Neural progenitor cell (in vitro differentiated cells): ENCODE data around the gene PLXNA4. TPM values are rescaled to one million over a fixed set of nuclear protein-coding genes. Genes with fewer than 3 reads are reported as not detected.

Source experiments
- DNase-seq: peaks from one replicate; pipeline ENCODE4 v3.0.0-alpha.2; 2016; ENCODE audit warnings: low spot score
- H2AFZ ChIP-seq: fragments of 200-600 bp; sonication (generic); replicated peaks from 2 replicates; pipeline ENCODE4 v1.6.1; 2016; ENCODE audit warnings: antibody characterized with exemption
- H3F3A ChIP-seq: fragments of 200-600 bp; sonication (generic); 2 replicates; pipeline ENCODE4 v1.6.1; 2016; ENCODE audit warnings: antibody characterized with exemption, low read depth
- H3K27ac ChIP-seq: fragments of 200-600 bp; sonication (generic); 2 replicates; pipeline ENCODE4 v1.5.1; 2016; ENCODE audit warnings: mild to moderate bottlenecking
- H3K27me3 ChIP-seq: fragments of 200-600 bp; sonication (generic); 2 replicates; pipeline ENCODE4 v1.6.1; 2016; ENCODE audit warnings: mild to moderate bottlenecking, moderate library complexity
- H3K36me3 ChIP-seq: fragments of 200-600 bp; sonication (generic); 2 replicates; pipeline ENCODE4 v1.5.1; 2016
- H3K4me1 ChIP-seq: fragments of 200-600 bp; sonication (generic); 2 replicates; pipeline ENCODE4 v1.6.1; 2016; ENCODE audit warnings: mixed run types
- H3K4me2 ChIP-seq: fragments of 200-600 bp; sonication (generic); 2 replicates; pipeline ENCODE4 v1.6.1; 2016
- H3K4me3 ChIP-seq: fragments of 200-600 bp; sonication (generic); 2 replicates; pipeline ENCODE4 v1.5.1; 2016
- H3K79me2 ChIP-seq: fragments of 200-600 bp; sonication (generic); 2 replicates; pipeline ENCODE4 v1.6.1; 2016; ENCODE audit warnings: low read depth
- H3K9ac ChIP-seq: fragments of 200-600 bp; sonication (generic); 2 replicates; pipeline ENCODE4 v1.6.1; 2016
- H3K9me3 ChIP-seq: fragments of 200-600 bp; sonication (generic); 2 replicates; pipeline ENCODE4 v1.5.1; 2016; ENCODE audit warnings: low read depth
- H4K20me1 ChIP-seq: fragments of 200-600 bp; sonication (generic); 2 replicates; pipeline ENCODE4 v1.6.1; 2016; ENCODE audit warnings: low read depth
- H3K27ac Mint-ChIP-seq: 3 replicates; pipeline ENCODE4 v1.8.0; 2021; ENCODE audit warnings: mixed read lengths
- H3K27me3 Mint-ChIP-seq: 2 replicates; pipeline ENCODE4 v1.8.0; 2022; ENCODE audit warnings: low read depth, mild to moderate bottlenecking, inconsistent platforms, moderate library complexity, mixed read lengths; ENCODE audit not compliant: insufficient read depth
- H3K36me3 Mint-ChIP-seq: 3 replicates; pipeline ENCODE4 v1.8.0; 2021; ENCODE audit warnings: mixed read lengths
- H3K4me1 Mint-ChIP-seq: 3 replicates; pipeline ENCODE4 v1.8.0; 2021; ENCODE audit warnings: mixed read lengths
- H3K4me3 Mint-ChIP-seq: 3 replicates; pipeline ENCODE4 v1.8.0; 2021; ENCODE audit warnings: mild to moderate bottlenecking, moderate library complexity, mixed read lengths
- H3K9me3 Mint-ChIP-seq: 3 replicates; pipeline ENCODE4 v1.8.0; 2020; ENCODE audit warnings: mixed read lengths
- EZH2 ChIP-seq: fragments of 200-600 bp; sonication (generic); IDR thresholded peaks from 2 replicates; pipeline ENCODE4 v1.6.1; 2017; ENCODE audit warnings: antibody characterized with exemption, mild to moderate bottlenecking, moderate library complexity
- EZH2phosphoT487 ChIP-seq: fragments of 200-600 bp; sonication (generic); IDR thresholded peaks from 2 replicates; pipeline ENCODE4 v1.6.1; 2017; ENCODE audit warnings: antibody characterized with exemption
- total RNA-seq: library from RNA; depleted of rRNA; stranded (reverse); fragments of >200 nt; gene quantifications from 2 replicates; pipeline ENCODE4 v1.2.3, GENCODE V29; 2015; ENCODE audit warnings: low replicate concordance
- TF ChIP-seq, protein P1 (sequence below): fragments of 200-600 bp; sonication (generic); IDR thresholded peaks from 2 replicates; pipeline ENCODE4 v1.5.1; 2017; ENCODE audit warnings: antibody characterized with exemption, mild to moderate bottlenecking

PLXNA4 gene
- total RNA-seq, 1 donor from 2014 or later = 0.49 TPM

DNA sequence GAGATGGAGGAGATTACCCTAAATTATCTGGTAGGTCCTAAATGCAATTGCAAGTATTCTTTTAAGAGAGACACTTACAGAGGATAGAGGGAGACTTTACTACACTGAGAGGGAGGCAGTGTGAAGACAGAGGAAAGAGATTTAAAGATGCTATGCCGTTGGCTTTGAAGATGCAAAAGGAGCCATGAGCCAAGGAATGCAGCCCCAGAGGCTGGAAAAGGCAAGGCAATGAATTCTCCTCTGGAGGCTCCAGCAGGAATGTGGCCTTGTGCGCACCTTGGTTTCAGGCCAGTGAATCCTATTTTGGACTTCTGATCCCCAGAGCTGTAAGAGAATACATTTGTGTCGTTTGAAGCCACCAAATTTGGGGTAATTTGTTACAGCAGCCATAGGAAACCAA lies 118.6 kb downstream of the PLXNA4 start:
- no peaks in the 10 kb centered on the region for H4K20me1 ChIP-seq
- no peak overlapping the region for H3K27ac ChIP-seq
- no peak overlapping the region for H3K4me3 ChIP-seq
- TF ChIP-seq, protein P1, sequence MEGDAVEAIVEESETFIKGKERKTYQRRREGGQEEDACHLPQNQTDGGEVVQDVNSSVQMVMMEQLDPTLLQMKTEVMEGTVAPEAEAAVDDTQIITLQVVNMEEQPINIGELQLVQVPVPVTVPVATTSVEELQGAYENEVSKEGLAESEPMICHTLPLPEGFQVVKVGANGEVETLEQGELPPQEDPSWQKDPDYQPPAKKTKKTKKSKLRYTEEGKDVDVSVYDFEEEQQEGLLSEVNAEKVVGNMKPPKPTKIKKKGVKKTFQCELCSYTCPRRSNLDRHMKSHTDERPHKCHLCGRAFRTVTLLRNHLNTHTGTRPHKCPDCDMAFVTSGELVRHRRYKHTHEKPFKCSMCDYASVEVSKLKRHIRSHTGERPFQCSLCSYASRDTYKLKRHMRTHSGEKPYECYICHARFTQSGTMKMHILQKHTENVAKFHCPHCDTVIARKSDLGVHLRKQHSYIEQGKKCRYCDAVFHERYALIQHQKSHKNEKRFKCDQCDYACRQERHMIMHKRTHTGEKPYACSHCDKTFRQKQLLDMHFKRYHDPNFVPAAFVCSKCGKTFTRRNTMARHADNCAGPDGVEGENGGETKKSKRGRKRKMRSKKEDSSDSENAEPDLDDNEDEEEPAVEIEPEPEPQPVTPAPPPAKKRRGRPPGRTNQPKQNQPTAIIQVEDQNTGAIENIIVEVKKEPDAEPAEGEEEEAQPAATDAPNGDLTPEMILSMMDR = no peak
- no peak for TF ChIP-seq EZH2
- no peak for TF ChIP-seq EZH2phosphoT487
- H3K9me3 Mint-ChIP-seq = no peaks in the 10 kb centered on the region
- H3K27me3 ChIP-seq = no peaks in the 10 kb centered on the region
- H3K36me3 Mint-ChIP-seq = no peaks in the 10 kb centered on the region
- H3F3A ChIP-seq = no peaks in the 10 kb centered on the region
- peaks cover 10% of the 10 kb centered on the region for H3K4me1 Mint-ChIP-seq
- peaks cover 15% of the 10 kb centered on the region for H3K4me1 ChIP-seq
- H3K27ac Mint-ChIP-seq = no peak overlapping the region
- H3K36me3 ChIP-seq = no peaks in the 10 kb centered on the region
- H3K4me3 Mint-ChIP-seq = no peak overlapping the region
- no peaks in the 10 kb centered on the region for H3K9me3 ChIP-seq
- DNase-seq = no peak
- H3K79me2 ChIP-seq = no peaks in the 10 kb centered on the region
- H3K4me2 ChIP-seq = no peak overlapping the region
- H3K9ac ChIP-seq = no peak overlapping the region
- no peak overlapping the region for H2AFZ ChIP-seq
- H3K27me3 Mint-ChIP-seq = peaks cover 4% of the 10 kb centered on the region

- Mint-ChIP-seq H3K4me3 (no peak overlapping the region), H3K4me1 (peaks cover 10% of the 10 kb centered on the region), H3K27ac (no peak overlapping the region), H3K27me3 (peaks cover 7% of the 10 kb centered on the region), H3K9me3 (no peaks in the 10 kb centered on the region), H3K36me3 (no peaks in the 10 kb centered on the region)
- Histone ChIP-seq H3K9me3 (no peaks in the 10 kb centered on the region), H3K27me3 (no peaks in the 10 kb centered on the region), H3F3A (no peaks in the 10 kb centered on the region), H3K36me3 (no peaks in the 10 kb centered on the region), H3K27ac (no peak overlapping the region), H3K4me1 (peaks cover 15% of the 10 kb centered on the region), H3K4me3 (no peak overlapping the region), H3K4me2 (no peak overlapping the region), H3K79me2 (no peaks in the 10 kb centered on the region), H4K20me1 (no peaks in the 10 kb centered on the region), H2AFZ (no peak overlapping the region), H3K9ac (no peak overlapping the region)
- no peak for DNase-seq
- TF ChIP-seq EZH2phosphoT487 (no peak), EZH2 (no peak)
- TF ChIP-seq, protein P1 = no peak
These were observed 119.9 kb downstream of the PLXNA4 start for GRCh38 chr7:132456418-132456817.

GRCh38 chr7:132455378-132455777 lies 120.9 kb downstream of the PLXNA4 start:
- Mint-ChIP-seq H3K4me1 (peaks cover under 1% of the 10 kb centered on the region), H3K9me3 (no peaks in the 10 kb centered on the region), H3K27me3 (peaks cover 7% of the 10 kb centered on the region), H3K27ac (no peak overlapping the region), H3K4me3 (no peak overlapping the region), H3K36me3 (no peaks in the 10 kb centered on the region)
- peaks cover 4% of the 10 kb centered on the region for H3K4me1 ChIP-seq
- DNase-seq = no peak
- no peak overlapping the region for H3K27ac ChIP-seq
- no peaks in the 10 kb centered on the region for H4K20me1 ChIP-seq
- no peaks in the 10 kb centered on the region for H3F3A ChIP-seq
- no peaks in the 10 kb centered on the region for H3K79me2 ChIP-seq
- H3K4me2 ChIP-seq = no peak overlapping the region
- H3K9ac ChIP-seq = no peak overlapping the region
- no peak overlapping the region for H2AFZ ChIP-seq
- TF ChIP-seq EZH2phosphoT487 (no peak), EZH2 (no peak)
- TF ChIP-seq, protein P1 = no peak
- H3K27me3 ChIP-seq = no peaks in the 10 kb centered on the region
- no peaks in the 10 kb centered on the region for H3K9me3 ChIP-seq
- H3K4me3 ChIP-seq = no peak overlapping the region
- no peaks in the 10 kb centered on the region for H3K36me3 ChIP-seq
